H1 (cell line): ENCODE measurements around the gene TTC21A. TPM values are rescaled to one million over a fixed set of nuclear protein-coding genes. Genes with fewer than 3 reads are reported as not detected.
A peak's percentile ranks its signal among the peaks of the same experiment; 100 is the strongest.

Source experiments
- CTCF ChIA-PET: fragments of 300-600 bp; sonication (Branson Sonifier 250); formaldehyde crosslinking; loops from one replicate; lab custom pipeline; 2021; ENCODE audit not compliant: partially characterized antibody; lab: Charles Lee
- POLR2A ChIA-PET: fragments of 300-600 bp; sonication (Branson Sonifier 250); formaldehyde crosslinking; loops from one replicate; lab custom pipeline; 2021; ENCODE audit warnings: inconsistent platforms; ENCODE audit not compliant: partially characterized antibody; lab: Charles Lee
- DNase-seq, 2 experiments: peaks; one replicate each; pipeline versions ENCODE4 v3.0.0 to v3.0.0-alpha.2; 2010 to 2022; ENCODE audit warnings: low spot score in 2 of 2, low read depth in 1 of 2, mixed read lengths in 1 of 2
- FAIRE-seq: peaks from 2 replicates; lab custom pipeline; 2011; peaks lifted over from hg19 to GRCh38; lab: Jason Lieb, UNC
- H2AFZ ChIP-seq: 2 replicates; pipeline ENCODE4 v1.8.1; 2012; ENCODE audit warnings: low read length, inconsistent platforms
- H2AK5ac ChIP-seq: 2 replicates; pipeline ENCODE4 v1.6.1; 2013; ENCODE audit warnings: low read depth, low read length
- H2BK120ac ChIP-seq: replicated peaks from 2 replicates; pipeline ENCODE3; 2013; ENCODE audit warnings: low read depth, low read length, inconsistent platforms
- H2BK12ac ChIP-seq: 2 replicates; pipeline ENCODE4 v1.6.1; 2013; ENCODE audit warnings: low read depth, low read length
- H2BK15ac ChIP-seq: 2 replicates; pipeline ENCODE4 v1.6.1; 2013; ENCODE audit warnings: low read length
- H2BK20ac ChIP-seq: 2 replicates; pipeline ENCODE4 v1.6.1; 2013; ENCODE audit warnings: low read length
- H2BK5ac ChIP-seq: 2 replicates; pipeline ENCODE4 v1.6.1; 2013; ENCODE audit warnings: low read depth, low read length
- H3K14ac ChIP-seq: 2 replicates; pipeline ENCODE4 v1.6.1; 2013; ENCODE audit warnings: inconsistent platforms; ENCODE audit not compliant: insufficient read length
- H3K18ac ChIP-seq: 2 replicates; pipeline ENCODE4 v1.6.1; 2013; ENCODE audit warnings: low read length; ENCODE audit errors: extremely low read depth
- H3K23ac ChIP-seq: 2 replicates; pipeline ENCODE4 v1.6.1; 2013; ENCODE audit warnings: inconsistent platforms; ENCODE audit not compliant: insufficient read length
- H3K23me2 ChIP-seq: 2 replicates; pipeline ENCODE4 v1.6.1; 2013; ENCODE audit warnings: low read depth, low read length
- H3K27ac ChIP-seq: 2 replicates; pipeline ENCODE4 v1.6.1; 2011; ENCODE audit warnings: low read depth, low read length, inconsistent platforms
- H3K27me3 ChIP-seq, 4 experiments: replicated peaks in 1 of 4; 1 replicate in 1 of 4; 2 replicates in 3 of 4; pipeline versions ENCODE4 v1.6.1 to v1.8.1; 2011 to 2013; ENCODE audit warnings: low read length in 3 of 4, mild to moderate bottlenecking in 3 of 4, inconsistent platforms in 2 of 4, mixed read lengths in 2 of 4, moderate library complexity in 1 of 4; ENCODE audit not compliant: control insufficient read depth in 3 of 4, insufficient read depth in 3 of 4; ENCODE audit errors: extremely low read depth in 1 of 4
- H3K36me3 ChIP-seq, 4 experiments: 2 replicates each; pipeline versions ENCODE4 v1.6.1 to v1.8.1; 2011 to 2013; ENCODE audit warnings: mild to moderate bottlenecking in 4 of 4, low read length in 3 of 4, moderate library complexity in 2 of 4, control low read depth in 1 of 4, inconsistent platforms in 1 of 4; ENCODE audit not compliant: insufficient read depth in 4 of 4, control insufficient read depth in 2 of 4
- H3K4ac ChIP-seq: replicated peaks from 2 replicates; pipeline ENCODE3; 2013; ENCODE audit warnings: low read length, low read depth, mixed read lengths, inconsistent platforms; ENCODE audit not compliant: insufficient read length
- H3K4me1 ChIP-seq, 4 experiments: replicated peaks in 1 of 4; 1 replicate in 1 of 4; 2 replicates in 3 of 4; pipeline versions ENCODE4 v1.6.1 to v1.8.1; 2011 to 2013; ENCODE audit warnings: low read length in 3 of 4, inconsistent platforms in 2 of 4, mixed read lengths in 1 of 4; ENCODE audit not compliant: insufficient read depth in 4 of 4, control insufficient read depth in 3 of 4
- H3K4me2 ChIP-seq, 2 experiments: 2 replicates each; pipeline versions ENCODE4 v1.6.1 to v1.8.1; 2011 to 2013; ENCODE audit warnings: low read depth in 2 of 2, low read length in 2 of 2, control low read depth in 1 of 2, inconsistent platforms in 1 of 2, mild to moderate bottlenecking in 1 of 2; ENCODE audit not compliant: insufficient read depth in 1 of 2
- H3K4me3 ChIP-seq, 4 experiments: fragments of 200-600, 300-600 bp in 1 of 4; sonication (generic), shearing (Covaris generic), sonication (Bioruptor Twin) in 1 of 4; 2 replicates each; pipeline versions ENCODE4 v1.5.1 to v1.8.1; 2011 to 2016; ENCODE audit warnings: low read length in 4 of 4, low read depth in 3 of 4, control low read depth in 2 of 4, inconsistent platforms in 2 of 4, mild to moderate bottlenecking in 2 of 4, mixed read lengths in 1 of 4, moderate library complexity in 1 of 4; ENCODE audit not compliant: insufficient read depth in 2 of 4; ENCODE audit errors: extremely low read depth in 1 of 4
- H3K56ac ChIP-seq: replicated peaks from 2 replicates; pipeline ENCODE3; 2013; ENCODE audit warnings: low read depth, mild to moderate bottlenecking, mixed read lengths, low read length, inconsistent platforms; ENCODE audit not compliant: insufficient read length
- H3K79me1 ChIP-seq: 2 replicates; pipeline ENCODE4 v1.6.1; 2013; ENCODE audit warnings: low read depth, low read length, control low read depth
- H3K79me2 ChIP-seq, 2 experiments: 2 replicates each; pipeline versions ENCODE4 v1.6.1 to v1.8.1; 2012 to 2013; ENCODE audit warnings: low read length in 2 of 2, mild to moderate bottlenecking in 2 of 2, inconsistent platforms in 1 of 2; ENCODE audit not compliant: insufficient read depth in 2 of 2, control insufficient read depth in 1 of 2
- H3K9ac ChIP-seq, 4 experiments: replicated peaks in 1 of 4; 1 replicate in 1 of 4; 2 replicates in 3 of 4; pipeline versions ENCODE4 v1.6.1 to v1.8.1; 2011 to 2013; ENCODE audit warnings: low read depth in 3 of 4, low read length in 3 of 4, control low read depth in 2 of 4, mild to moderate bottlenecking in 2 of 4, moderate library complexity in 2 of 4, inconsistent platforms in 1 of 4; ENCODE audit errors: extremely low read depth in 1 of 4
- H3K9me3 ChIP-seq, 2 experiments: 2 replicates each; pipeline versions ENCODE4 v1.6.1 to v1.8.1; 2012 to 2013; ENCODE audit warnings: mild to moderate bottlenecking in 2 of 2, moderate library complexity in 2 of 2, control low read depth in 1 of 2, inconsistent platforms in 1 of 2, low read depth in 1 of 2, low read length in 1 of 2, mixed read lengths in 1 of 2; ENCODE audit not compliant: insufficient read depth in 2 of 2
- H4K20me1 ChIP-seq, 2 experiments: replicated peaks in 1 of 2; 2 replicates each; pipeline versions ENCODE3 to v1.8.1; 2011 to 2013; ENCODE audit warnings: inconsistent platforms in 2 of 2, low read length in 2 of 2, mild to moderate bottlenecking in 1 of 2; ENCODE audit not compliant: insufficient read depth in 2 of 2, control insufficient read depth in 1 of 2
- H4K5ac ChIP-seq: 2 replicates; pipeline ENCODE4 v1.6.1; 2013; ENCODE audit warnings: low read length, low read depth, mixed read lengths, inconsistent platforms; ENCODE audit not compliant: insufficient read length
- H4K8ac ChIP-seq: 2 replicates; pipeline ENCODE4 v1.8.0; 2013; ENCODE audit warnings: mild to moderate bottlenecking, moderate library complexity, low read length, inconsistent platforms; ENCODE audit not compliant: insufficient read depth; ENCODE audit errors: extremely low read depth
- H4K91ac ChIP-seq: replicated peaks from 2 replicates; pipeline ENCODE3; 2013; ENCODE audit warnings: low read length, mixed read lengths, inconsistent platforms; ENCODE audit not compliant: insufficient read length
- CREB1 ChIP-seq: IDR thresholded peaks from 2 replicates; pipeline ENCODE4 v1.6.1; 2012; ENCODE audit warnings: inconsistent platforms
- EP300 ChIP-seq, 2 experiments: IDR thresholded peaks; 1 replicate in 1 of 2; 2 replicates in 1 of 2; pipeline ENCODE4 v1.6.1; 2011 to 2012; ENCODE audit warnings: low read depth in 2 of 2, low read length in 2 of 2, mild to moderate bottlenecking in 2 of 2, borderline replicate concordance in 1 of 2, inconsistent platforms in 1 of 2, moderate library complexity in 1 of 2
- HDAC2 ChIP-seq, 2 experiments: fragments of 300-600 bp in 1 of 2; sonication (generic) in 1 of 2; IDR thresholded peaks; 2 replicates each; pipeline ENCODE4 v1.6.1; 2011 to 2012; ENCODE audit warnings: low read depth in 2 of 2, low read length in 2 of 2, mild to moderate bottlenecking in 2 of 2, moderate library complexity in 2 of 2, borderline replicate concordance in 1 of 2, inconsistent platforms in 1 of 2
- KDM1A ChIP-seq: fragments of 200-600, 300-600 bp; sonication (generic); IDR thresholded peaks from 2 replicates; pipeline ENCODE4 v1.7.1; 2016; ENCODE audit warnings: mild to moderate bottlenecking, low read length, borderline replicate concordance
- RFX5 ChIP-seq: IDR thresholded peaks from 2 replicates; pipeline ENCODE4 v1.6.1; 2011; ENCODE audit warnings: low read depth, low read length, improper control_type of control experiment, borderline replicate concordance
- RNF2 ChIP-seq: fragments of 200-900, 300-1000 bp; sonication (generic); IDR thresholded peaks from 2 replicates; pipeline ENCODE4 v1.7.1; 2016; ENCODE audit warnings: borderline replicate concordance, low read depth, mild to moderate bottlenecking, antibody characterized with exemption, low read length; ENCODE audit not compliant: poor library complexity, severe bottlenecking; ENCODE audit errors: missing control alignments
- SAP30 ChIP-seq: fragments of 300-600 bp; sonication (generic); IDR thresholded peaks from 2 replicates; pipeline ENCODE4 v1.7.1; 2012; ENCODE audit warnings: low read length, moderate library complexity, mild to moderate bottlenecking, inconsistent platforms; ENCODE audit not compliant: insufficient read depth, insufficient replicate concordance
- ZNF274 ChIP-seq: IDR thresholded peaks from 2 replicates; pipeline ENCODE4 v1.7.0; 2012; ENCODE audit warnings: low read length, borderline replicate concordance; ENCODE audit errors: extremely low read depth
- WGBS, 2 experiments: shearing (Covaris generic) in 1 of 2; methylation state at CpG; one replicate each; pipeline versions ENCODE4 v1.1.6 to v1.1.7; 2013 to 2015; ENCODE audit warnings: low lambda C conversion rate in 2 of 2, mixed read lengths in 2 of 2, inconsistent platforms in 1 of 2, low coverage in 1 of 2, missing lambda C conversion rate in 1 of 2; ENCODE audit not compliant: insufficient replicate concordance in 2 of 2, insufficient coverage in 1 of 2, insufficient read length in 1 of 2; ENCODE audit errors: extremely low coverage in 1 of 2, missing lambda C conversion rate in 1 of 2; 5-methylcytosine and 5-hydroxymethylcytosine counted together
- polyA plus RNA-seq, 7 experiments: library from polyadenylated mRNA; depleted of rRNA in 3 of 7; stranded (reverse) in 5 of 7; unstranded in 2 of 7; fragments of >200 nt in 5 of 7; fragments of 200-250 nt in 2 of 7; gene quantifications; 1 replicate in 5 of 7; 2 replicates in 1 of 7; 4 replicates in 1 of 7; pipeline versions ENCODE4 v1.2.1 to v1.2.3, GENCODE V29; 2011 to 2013; ENCODE audit warnings: missing spikeins in 2 of 7, mixed read lengths in 2 of 7
- total RNA-seq: library from RNA; stranded (reverse); fragmentation: NEBNext Ultra II Directional; extraction: Animal tissue kit (Norgen Biotek cat#: 25700); gene quantifications from 2 replicates; pipeline ENCODE4 v1.2.1, GENCODE V29; 2021

Gene TTC21A
- total and polyA plus RNA-seq, 2 of the 8 experiments (the other 6 are each of a cell fraction or from before 2014, with no cell fraction given), result 2.3 to 2.8 TPM

DNA sequence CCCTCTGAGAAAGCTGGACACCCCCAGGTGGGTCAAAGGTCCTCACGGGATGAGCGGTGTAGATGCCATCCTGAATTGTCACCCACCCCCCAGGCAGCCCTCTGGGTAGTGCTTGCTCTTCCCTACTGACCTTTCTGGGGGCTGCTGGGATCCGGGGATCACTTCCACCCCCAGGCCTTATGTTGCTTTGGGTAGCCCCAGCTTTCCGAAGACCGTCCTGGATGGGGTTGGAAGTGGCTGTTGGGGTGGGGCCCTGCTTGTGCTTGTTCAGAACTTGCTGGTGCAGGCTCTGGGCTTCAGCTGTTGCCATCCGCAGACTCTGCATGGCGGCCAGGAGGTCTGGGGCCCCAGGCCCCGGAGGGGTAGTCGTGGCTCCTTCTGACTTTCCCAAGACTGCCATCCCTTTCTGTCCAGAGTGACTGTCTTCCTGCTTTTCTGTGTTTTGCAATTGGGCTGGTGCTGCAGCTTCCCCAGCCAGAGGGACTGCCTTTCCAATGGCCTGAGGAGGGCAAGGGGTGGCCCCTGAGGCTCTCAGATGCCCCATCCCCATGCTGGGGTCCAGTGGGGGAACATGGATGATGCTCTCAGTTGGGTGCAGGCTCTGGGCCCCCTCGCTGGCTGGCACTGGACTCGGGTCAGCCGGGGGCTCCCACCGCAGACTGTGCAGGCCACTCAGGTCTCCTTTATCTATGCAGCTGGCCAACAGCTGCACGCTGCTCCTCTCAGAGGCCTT, 78.6 kb downstream of the TTC21A start:
- no peaks in the 10 kb centered on the region for H3K23me2 ChIP-seq
- no peaks in the 10 kb centered on the region for H3K27me3 ChIP-seq
- H3K79me2 ChIP-seq, result no peaks in the 10 kb centered on the region
- ChIA-PET CTCF (interaction anchor here (1.2 to 18.0 kb wide), 8 partner anchors 10 to 155 kb away, joined by 3 to 767 read pairs (median 12); partner anchors contain the start of genes CX3CR1, GORASP1 and TTC21A), POLR2A (interaction anchor here (2.6 kb wide), 1 partner anchor 60 kb away, joined by 5 read pairs; no protein-coding TSS in a partner anchor)
- H3K56ac ChIP-seq, result no peak overlapping the region
- H4K5ac ChIP-seq, result no peak overlapping the region
- peaks cover 0 to 7% (median 5%) of the 10 kb centered on the region in 4 experiments; a peak in 5 of 7 replicates for H3K4me1 ChIP-seq
- 89% methylated on average over 12 of the region's 14 CpGs; no CpG with 5 or more reads in 1 of the 2 experiments for WGBS, 2 experiments
- H2AFZ ChIP-seq, result no peak overlapping the region
- no peak overlapping the region for H2BK20ac ChIP-seq
- no peak overlapping the region for H4K91ac ChIP-seq
- no peaks in the 10 kb centered on the region for H3K9me3 ChIP-seq
- no peak overlapping the region for H2BK5ac ChIP-seq
- H3K18ac ChIP-seq, result no peak overlapping the region
- H4K8ac ChIP-seq, result peak overlapping the region; percentile 29
- no peak overlapping the region for H3K4me2 ChIP-seq
- H3K4me3 ChIP-seq, result no peak overlapping the region
- FAIRE-seq (no peak), DNase-seq (no peak)
- H3K14ac ChIP-seq, result no peak overlapping the region
- H3K9ac ChIP-seq, result no peak overlapping the region
- no peak overlapping the region for H2AK5ac ChIP-seq
- no peaks in the 10 kb centered on the region for H3K36me3 ChIP-seq
- no peak overlapping the region for H2BK15ac ChIP-seq
- H3K23ac ChIP-seq, result no peak overlapping the region
- H2BK120ac ChIP-seq, result no peak overlapping the region
- no peak overlapping the region for H3K27ac ChIP-seq
- no peaks in the 10 kb centered on the region for H3K79me1 ChIP-seq
- no peak overlapping the region for H2BK12ac ChIP-seq
- no peaks in the 10 kb centered on the region for H4K20me1 ChIP-seq
- H3K4ac ChIP-seq, result no peak overlapping the region
- no peak for TF ChIP-seq RNF2
- TF ChIP-seq EP300 (IDR thresholded peaks at IDR 0.05; ENCODE audit: borderline replicate concordance in 1 of 2, low read depth in 2 of 2, low read length in 2 of 2), result no peak
- TF ChIP-seq RFX5, result no peak
- TF ChIP-seq SAP30, result no peak
- TF ChIP-seq KDM1A, result no peak
- TF ChIP-seq HDAC2 (IDR thresholded peaks at IDR 0.05; ENCODE audit: borderline replicate concordance in 1 of 2, low read depth in 2 of 2, low read length in 2 of 2), result no peak
- no peak for TF ChIP-seq CREB1
- no peak for TF ChIP-seq ZNF274
